Fibroblast of the aortic adventitia (primary cell): Measurements from ENCODE around the gene DOCK9. TPM values are rescaled to one million over a fixed set of nuclear protein-coding genes. Genes with fewer than 3 reads are reported as not detected.
A peak's percentile ranks its signal among the peaks of the same experiment; 100 is the strongest.

Source experiments
- DNase-seq: peaks from one replicate; pipeline ENCODE4 v3.0.0-alpha.2; 2010; ENCODE audit warnings: low read depth
- H3K4me3 ChIP-seq: 2 replicates; pipeline ENCODE4 v1.5.1; 2011; ENCODE audit warnings: low read depth, mild to moderate bottlenecking, control low read depth, low read length, moderate library complexity
- total RNA-seq: library from RNA; depleted of rRNA; stranded (reverse); fragments of >200 nt; gene quantifications from 2 replicates; pipeline ENCODE4 v1.2.3, GENCODE V29; 2012; ENCODE audit warnings: low replicate concordance
- TF ChIP-seq, protein P1 (sequence below): IDR thresholded peaks from 2 replicates; pipeline ENCODE4 v1.5.1; 2011; ENCODE audit warnings: mild to moderate bottlenecking, low read length, control low read depth, inconsistent platforms; ENCODE audit not compliant: insufficient read depth

DOCK9 gene
- total RNA-seq, 1 donor = 28.1 TPM

- TF ChIP-seq, protein P1, sequence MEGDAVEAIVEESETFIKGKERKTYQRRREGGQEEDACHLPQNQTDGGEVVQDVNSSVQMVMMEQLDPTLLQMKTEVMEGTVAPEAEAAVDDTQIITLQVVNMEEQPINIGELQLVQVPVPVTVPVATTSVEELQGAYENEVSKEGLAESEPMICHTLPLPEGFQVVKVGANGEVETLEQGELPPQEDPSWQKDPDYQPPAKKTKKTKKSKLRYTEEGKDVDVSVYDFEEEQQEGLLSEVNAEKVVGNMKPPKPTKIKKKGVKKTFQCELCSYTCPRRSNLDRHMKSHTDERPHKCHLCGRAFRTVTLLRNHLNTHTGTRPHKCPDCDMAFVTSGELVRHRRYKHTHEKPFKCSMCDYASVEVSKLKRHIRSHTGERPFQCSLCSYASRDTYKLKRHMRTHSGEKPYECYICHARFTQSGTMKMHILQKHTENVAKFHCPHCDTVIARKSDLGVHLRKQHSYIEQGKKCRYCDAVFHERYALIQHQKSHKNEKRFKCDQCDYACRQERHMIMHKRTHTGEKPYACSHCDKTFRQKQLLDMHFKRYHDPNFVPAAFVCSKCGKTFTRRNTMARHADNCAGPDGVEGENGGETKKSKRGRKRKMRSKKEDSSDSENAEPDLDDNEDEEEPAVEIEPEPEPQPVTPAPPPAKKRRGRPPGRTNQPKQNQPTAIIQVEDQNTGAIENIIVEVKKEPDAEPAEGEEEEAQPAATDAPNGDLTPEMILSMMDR = no peak
- DNase-seq = peak; percentile 16
- H3K4me3 ChIP-seq = no peak overlapping the region
Observed at GRCh38 chr13:98937911-98938381, 39.9 kb downstream of the DOCK9 start.

- H3K4me3 ChIP-seq = no peak overlapping the region
- TF ChIP-seq, protein P1 = no peak
- DNase-seq = no peak
Observed at GRCh38 chr13:98934243-98934642, 43.6 kb downstream of the DOCK9 start.

DNA sequence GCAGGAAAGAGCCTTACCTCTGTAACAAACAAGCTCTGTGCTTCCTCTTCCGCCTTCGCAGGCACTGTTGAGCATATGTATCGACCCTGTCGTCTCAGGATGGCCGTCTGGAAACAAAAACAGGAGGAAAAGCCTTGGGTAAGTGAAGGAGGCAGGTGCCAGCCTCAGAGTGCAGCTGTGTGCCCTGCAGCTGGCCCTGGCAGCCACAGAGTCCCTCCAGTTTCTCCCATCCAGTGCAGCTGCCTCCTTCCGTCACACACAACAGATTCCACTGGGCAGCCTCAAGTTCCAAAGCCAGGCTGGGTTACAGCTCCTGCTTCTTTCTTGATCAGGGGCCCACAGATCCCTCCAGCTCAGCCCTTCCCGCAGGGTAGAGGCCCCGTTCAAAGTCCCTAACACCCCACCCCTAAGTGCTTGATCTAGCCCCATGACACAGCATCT, 47.7 kb downstream of the DOCK9 start:
- no peak for DNase-seq
- no peak overlapping the region for H3K4me3 ChIP-seq
- TF ChIP-seq, protein P1 = no peak

GRCh38 chr13:98927951-98928927, 49.6 kb downstream of the DOCK9 start:
- DNase-seq = peak; percentile 97
- TF ChIP-seq, protein P1 = no peak
- H3K4me3 ChIP-seq = no peak overlapping the region

- TF ChIP-seq, protein P1 = no peak
- no peak for DNase-seq
- H3K4me3 ChIP-seq = no peak overlapping the region
Observed at GRCh38 chr13:98925949-98926348, 51.9 kb downstream of the DOCK9 start.

DNA sequence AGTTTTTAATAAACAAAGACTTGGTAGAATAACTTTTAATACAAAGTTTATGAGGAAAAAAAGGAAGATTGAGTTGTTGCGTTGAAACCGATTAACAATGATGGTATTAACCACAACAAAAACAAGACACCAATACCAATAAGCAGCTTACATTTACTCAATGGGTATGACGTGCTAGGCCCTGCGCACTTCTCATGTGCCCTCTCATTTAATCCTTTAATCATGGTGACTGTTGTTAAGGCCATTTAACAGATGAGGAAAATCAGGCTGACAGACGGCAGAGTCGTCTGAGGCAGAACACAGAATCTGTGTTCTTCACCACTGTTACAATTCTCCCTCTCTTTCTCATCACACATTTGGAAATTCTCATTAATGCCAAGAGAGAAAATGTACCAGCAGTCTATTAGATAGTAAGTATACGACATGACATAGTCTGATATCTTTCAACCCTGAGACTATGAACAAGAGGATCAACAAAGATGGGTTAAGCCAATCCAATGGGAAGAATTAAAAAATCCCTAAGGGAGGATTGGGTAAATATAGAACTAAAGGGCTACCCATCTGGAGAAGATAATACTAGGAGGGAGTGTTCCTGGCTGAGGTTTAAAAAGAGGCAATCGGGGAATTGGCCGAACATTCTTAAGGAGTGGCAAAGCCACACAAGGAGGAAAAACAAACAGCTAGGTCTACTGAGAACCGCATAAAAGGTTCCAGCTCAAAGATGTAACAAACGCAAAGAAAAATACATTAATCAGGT, 54.0 kb downstream of the DOCK9 start:
- no peak overlapping the region for H3K4me3 ChIP-seq
- TF ChIP-seq, protein P1 = no peak
- peak; percentile 27 for DNase-seq
